NCI-H748 treated with DMSO at 0.1 percent for 48 hours (cell line): ENCODE data around the gene ZNF687.
"Not testable (repeated sequence)": the region's sequence is repeated elsewhere in the genome, so short reads cannot be mapped to it uniquely, and the experiment has no call there.

ENCODE experiments used
- DNase-seq: peaks from one replicate; lab custom pipeline; 2025; lab: John Stamatoyannopoulos, UW

Gene ZNF687, protein sequence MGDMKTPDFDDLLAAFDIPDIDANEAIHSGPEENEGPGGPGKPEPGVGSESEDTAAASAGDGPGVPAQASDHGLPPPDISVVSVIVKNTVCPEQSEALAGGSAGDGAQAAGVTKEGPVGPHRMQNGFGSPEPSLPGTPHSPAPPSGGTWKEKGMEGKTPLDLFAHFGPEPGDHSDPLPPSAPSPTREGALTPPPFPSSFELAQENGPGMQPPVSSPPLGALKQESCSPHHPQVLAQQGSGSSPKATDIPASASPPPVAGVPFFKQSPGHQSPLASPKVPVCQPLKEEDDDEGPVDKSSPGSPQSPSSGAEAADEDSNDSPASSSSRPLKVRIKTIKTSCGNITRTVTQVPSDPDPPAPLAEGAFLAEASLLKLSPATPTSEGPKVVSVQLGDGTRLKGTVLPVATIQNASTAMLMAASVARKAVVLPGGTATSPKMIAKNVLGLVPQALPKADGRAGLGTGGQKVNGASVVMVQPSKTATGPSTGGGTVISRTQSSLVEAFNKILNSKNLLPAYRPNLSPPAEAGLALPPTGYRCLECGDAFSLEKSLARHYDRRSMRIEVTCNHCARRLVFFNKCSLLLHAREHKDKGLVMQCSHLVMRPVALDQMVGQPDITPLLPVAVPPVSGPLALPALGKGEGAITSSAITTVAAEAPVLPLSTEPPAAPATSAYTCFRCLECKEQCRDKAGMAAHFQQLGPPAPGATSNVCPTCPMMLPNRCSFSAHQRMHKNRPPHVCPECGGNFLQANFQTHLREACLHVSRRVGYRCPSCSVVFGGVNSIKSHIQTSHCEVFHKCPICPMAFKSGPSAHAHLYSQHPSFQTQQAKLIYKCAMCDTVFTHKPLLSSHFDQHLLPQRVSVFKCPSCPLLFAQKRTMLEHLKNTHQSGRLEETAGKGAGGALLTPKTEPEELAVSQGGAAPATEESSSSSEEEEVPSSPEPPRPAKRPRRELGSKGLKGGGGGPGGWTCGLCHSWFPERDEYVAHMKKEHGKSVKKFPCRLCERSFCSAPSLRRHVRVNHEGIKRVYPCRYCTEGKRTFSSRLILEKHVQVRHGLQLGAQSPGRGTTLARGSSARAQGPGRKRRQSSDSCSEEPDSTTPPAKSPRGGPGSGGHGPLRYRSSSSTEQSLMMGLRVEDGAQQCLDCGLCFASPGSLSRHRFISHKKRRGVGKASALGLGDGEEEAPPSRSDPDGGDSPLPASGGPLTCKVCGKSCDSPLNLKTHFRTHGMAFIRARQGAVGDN

DNA sequence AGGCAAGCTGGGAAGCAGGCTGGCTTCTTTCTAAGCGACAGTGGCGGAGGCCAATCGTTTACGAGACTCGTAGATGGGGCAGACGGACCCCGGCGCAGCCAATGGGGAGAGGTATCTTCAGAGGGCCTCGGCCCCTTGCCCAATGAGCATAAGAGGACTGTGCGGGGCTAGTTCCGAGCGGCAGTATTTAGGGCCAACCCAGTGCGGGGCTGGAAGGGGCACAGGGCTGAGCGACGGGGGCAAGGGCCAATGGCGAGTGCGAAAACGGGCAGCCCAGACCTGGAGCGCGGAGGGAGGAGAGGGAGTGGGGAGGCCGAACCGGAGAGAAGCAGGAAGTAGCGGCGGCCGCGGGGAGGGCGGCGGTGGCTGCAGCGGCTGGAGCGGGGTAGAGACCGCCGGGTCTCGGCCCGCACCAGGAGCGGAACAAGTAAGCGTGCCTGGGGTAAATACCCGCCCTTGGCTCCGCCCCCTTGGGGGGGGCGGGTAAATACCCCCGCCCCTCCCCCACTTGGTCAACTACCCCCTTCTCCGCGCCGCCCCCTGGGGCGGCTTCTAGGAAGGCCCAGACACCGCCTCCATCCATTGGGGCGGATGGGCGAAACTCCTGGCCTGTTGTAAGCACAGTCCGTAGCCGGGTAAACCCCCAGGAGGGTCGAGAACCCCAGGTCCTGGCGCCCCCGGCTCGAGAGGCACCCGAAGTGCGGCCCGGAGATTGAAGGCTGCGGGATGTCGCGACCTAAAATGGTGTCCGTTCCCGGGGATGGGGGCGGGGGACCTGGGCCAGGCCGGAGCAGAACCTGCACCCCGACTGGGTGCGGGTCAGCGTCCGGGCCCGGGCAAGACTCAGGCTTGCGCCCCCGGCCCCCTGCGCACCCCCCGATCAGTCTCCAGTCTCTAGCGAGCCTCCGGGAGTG, at the start of gene ZNF687:
ZNF687 (plus strand) TSS at position 331 of the 914 bp plus-strand sequence. CDS start 3,993 bp downstream, outside the sequence.
- peak; percentile 99 for DNase-seq

DNA sequence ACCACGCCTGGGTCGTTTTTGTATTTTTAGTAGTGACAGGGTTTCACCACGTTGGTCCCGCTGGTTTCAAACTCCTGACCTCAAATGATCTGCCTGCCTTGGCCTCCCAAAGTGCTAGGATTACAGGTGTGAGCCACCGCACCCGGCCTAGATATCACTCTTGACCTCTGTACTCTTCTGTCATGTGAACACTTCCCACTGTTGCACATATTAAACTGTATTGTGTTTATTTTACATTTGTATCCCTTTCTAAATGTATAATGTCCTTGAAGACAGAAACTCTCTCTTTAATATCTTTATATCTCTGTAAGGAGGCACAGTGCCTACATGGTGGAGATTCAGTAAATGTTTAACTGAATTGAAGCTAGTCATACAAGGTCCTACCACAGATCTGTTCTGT, 46.9 kb upstream of the ZNF687 start:
- DNase-seq: no peak

DNA sequence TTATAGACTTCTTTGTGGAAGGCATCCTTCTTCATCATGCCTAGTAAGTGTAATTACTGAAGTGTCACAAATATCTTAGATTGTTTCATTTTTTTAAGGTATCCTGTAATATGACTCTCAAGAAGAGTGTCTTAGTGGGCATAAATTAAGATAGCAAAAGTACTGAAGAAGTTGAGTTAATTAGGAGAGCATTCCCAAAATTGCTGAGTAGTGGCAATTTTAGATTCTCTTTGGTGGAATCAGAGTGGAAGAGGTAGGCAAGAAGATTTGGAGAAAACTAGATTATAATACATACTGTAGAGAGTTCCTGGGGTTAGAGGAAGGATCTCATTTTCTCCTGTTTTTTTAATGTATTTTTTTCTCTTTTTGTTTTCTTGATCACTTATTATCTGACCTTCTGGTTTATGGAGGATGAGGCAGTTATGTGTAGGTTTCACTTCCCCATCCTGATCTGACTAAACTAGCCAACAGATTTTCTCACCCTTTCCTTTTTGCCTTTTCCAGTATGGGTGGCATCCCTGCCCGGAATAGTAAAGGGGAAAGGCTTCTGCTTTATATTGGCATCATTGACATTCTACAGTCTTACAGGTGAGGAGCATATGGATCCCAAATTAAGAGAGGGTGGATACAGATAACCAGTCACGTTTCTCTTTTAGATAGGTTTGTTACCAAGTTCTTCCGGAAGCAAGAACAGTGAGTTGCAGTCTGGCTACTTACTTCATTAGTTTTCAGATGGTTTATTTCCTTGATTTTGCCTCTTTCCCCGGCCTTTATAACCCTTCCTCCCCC, 44.2 kb upstream of the ZNF687 start:
- no peak for DNase-seq

DNA sequence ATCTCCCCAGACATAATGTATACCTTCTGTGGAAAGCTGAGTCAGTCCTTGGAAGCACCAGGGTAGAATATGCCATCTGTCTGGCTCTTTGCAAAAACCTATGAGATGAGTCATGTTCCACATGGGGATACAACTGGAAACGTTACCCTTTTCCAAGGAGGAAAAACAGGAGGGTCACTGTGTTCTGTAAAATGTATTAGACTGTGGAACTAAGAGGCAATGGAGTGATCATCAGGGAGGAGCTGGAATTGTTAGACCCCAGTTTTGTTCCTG, 43.7 kb upstream of the ZNF687 start:
- DNase-seq: no peak

DNA sequence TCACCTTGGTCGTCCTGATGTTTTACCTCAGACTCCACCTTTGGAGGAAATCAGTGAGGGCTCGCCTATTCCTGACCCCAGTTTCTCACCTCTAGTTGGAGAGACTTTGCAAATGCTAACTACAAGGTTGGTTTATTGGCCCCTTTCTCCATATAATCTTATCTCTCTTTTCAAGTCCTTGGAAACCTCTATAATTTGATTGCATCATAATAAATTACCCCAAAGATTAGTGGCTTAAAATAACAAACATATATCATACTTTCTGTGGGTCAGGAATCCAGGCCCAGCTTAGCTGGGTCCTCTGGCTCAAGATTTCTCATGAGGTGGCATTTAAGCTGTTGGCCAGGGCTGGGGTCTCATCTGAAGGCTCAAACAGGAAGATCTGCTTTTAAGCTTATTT, 39.7 kb upstream of the ZNF687 start:
- no peak for DNase-seq

DNA sequence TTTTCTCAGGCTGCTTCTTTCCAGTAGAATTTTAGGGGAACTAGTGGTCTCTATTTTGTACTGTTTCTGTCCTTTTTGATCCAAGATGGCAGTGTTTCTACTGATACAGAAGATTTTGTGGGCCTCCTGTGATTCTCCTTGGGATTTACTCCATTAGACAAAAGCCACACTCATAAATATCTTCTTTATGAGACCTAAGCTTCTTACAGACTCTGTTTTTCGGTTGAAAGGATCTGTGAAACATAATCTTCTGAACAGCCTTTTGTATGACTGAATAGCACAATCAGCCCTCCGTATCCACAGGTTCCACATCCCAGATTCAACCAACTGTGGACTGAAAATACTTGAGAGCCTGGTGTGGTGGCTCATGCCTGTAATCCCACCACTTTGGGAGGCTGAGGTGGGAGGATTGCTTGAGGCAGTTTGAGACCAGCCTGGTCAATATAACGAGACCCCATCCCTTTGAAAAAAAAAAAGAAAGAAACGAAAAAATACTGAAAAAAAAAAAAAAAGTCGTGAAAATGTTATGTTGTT, 38.3 kb upstream of the ZNF687 start:
- no peak for DNase-seq

DNA sequence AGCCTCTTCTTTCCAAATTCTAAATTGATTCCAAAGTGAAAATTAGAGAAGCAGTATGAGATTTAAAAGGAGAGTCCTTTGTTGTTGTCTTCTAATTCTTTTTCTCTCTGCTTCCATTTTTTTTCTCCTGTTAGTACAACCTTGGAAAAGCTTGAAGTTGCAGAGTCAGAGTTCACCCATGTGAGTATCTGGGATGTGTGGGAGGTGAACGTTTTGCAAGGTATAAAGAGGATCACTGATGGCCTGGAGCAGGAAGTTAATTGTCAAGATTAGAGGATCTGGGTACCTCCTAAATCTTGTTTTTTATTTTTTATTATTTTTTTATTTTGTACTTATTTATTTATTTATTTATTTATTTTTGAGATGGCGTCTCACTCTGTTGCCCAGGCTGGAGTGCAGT, 35.3 kb upstream of the ZNF687 start:
- no peak for DNase-seq

DNA sequence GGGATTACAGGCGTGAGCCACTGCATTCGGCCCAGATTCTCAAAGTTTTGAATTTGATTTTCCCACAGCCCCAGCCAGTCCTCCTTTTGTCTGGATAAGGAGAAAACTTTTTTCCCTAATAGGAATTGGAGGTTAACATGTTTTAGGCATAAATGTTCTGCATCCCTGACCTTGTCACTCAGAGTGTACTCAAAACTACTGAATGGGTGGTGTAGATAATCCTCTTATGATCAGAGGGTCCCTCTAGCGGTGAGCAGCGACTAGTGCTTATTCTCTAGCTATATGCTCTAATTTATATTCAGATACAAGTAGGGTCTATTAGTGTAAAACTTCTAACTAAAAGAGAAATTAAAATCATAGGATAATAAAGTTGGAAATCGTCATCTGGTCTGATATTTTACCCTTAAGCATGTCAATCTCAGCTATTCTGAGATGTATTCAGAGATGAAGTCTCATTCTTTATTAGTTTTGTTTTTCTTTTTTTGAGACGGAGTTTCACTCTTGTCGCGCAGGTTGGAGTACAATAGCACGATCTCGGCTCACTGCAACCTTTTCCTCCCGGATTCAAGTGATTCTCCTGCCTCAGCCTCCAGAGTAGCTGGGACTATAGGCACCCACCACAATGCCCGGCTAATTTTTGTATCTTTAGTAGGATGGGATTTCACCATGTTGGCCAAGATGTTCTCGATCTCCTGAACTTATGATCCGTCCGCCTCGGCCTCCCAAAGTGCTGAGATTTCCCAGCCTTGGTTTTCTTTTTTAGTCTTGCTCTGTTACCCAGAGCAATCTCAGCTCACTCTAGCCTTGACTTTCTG, 30.2 kb upstream of the ZNF687 start:
- peak; percentile 85 for DNase-seq

DNA sequence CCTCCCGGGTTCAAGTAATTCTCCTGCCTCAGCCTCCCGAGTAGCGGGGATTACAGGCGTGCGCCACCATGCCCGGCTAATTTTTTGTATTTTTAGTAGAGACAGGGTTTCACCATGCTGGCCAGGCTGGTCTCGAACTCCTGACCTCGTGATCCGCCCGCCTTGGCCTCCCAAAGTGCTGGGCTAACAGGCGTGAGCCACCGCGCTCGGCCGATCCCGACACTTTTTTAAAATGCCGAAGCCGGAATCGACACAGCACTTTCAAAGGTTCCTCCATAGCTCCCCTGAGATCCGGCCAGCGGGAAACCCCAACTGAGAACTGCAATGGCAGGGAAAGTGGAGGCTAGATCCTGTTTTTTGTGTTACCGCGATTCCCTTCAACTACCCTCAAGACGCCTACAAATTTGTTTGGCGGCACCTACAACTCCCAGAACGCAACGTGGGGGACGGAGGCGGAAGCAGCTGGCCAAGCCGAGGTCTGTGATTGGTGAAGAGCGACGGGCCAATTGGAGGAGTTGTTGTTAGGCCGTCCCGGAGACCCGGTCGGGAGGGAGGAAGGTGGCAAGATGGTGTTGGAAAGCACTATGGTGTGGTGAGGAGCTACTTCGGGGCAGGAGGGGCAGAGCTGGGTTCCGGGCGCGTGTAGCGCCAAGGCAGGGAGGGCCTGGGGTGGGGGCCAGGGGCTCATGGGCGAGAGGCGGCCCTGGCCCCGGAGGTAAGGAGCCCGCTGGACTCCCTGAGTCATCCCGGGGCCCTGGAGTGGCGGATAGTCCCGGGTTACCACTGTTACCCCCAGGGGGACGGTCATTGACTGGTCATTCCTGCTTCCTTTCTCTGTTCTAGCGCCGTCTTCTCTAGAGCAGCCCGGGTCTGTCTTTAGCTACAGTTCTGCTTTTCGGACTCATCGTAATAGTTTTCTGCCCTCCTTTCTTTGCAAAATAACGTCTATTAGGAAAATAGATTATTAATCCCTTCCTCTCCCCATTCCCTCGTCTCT, 27.6 kb upstream of the ZNF687 start, which contains the start of gene PSMD4:
PSMD4 (plus strand) TSS at position 518 of the 997 bp plus-strand sequence; CDS start at position 567, 49 bp downstream.
- DNase-seq: peak; percentile 96

DNA sequence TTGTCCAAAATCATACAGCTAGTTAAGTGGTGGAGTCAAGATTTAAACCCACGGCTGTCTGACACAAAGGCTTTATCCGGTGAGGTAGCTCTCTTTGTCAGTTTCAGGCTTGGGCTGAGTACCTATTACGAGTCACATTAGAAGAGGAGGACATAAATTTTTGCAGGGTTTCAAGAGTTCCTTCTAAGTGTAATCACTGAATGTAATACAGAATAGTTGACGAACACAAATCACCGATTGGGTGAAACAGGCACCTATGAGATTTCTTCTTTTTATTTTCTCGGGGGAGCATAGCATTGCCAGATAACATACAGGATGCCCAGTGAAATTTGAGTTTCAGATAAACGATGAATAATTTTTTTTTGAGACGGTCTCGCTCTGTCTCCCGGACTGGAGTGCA, 26.7 kb upstream of the ZNF687 start:
- no peak for DNase-seq

DNA sequence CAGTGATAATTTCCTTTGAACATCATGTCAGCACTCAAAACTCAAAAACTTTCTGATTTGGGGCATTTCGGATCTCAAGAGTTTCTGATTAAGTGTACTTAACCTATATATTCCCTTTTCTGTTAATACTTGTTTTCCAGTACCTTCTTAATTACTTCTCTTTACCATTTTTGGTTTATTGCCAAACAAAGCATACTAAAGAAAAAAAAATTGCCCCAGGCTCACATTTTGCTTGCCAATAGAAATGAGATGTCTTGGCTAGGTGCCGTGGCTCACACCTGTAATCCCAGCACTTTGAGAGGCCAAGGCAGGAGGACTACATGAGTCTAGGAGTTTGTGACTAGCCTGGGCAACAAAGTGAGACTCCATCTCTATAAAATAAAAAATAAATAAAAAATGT, 22.7 kb upstream of the ZNF687 start:
- DNase-seq: no peak

DNA sequence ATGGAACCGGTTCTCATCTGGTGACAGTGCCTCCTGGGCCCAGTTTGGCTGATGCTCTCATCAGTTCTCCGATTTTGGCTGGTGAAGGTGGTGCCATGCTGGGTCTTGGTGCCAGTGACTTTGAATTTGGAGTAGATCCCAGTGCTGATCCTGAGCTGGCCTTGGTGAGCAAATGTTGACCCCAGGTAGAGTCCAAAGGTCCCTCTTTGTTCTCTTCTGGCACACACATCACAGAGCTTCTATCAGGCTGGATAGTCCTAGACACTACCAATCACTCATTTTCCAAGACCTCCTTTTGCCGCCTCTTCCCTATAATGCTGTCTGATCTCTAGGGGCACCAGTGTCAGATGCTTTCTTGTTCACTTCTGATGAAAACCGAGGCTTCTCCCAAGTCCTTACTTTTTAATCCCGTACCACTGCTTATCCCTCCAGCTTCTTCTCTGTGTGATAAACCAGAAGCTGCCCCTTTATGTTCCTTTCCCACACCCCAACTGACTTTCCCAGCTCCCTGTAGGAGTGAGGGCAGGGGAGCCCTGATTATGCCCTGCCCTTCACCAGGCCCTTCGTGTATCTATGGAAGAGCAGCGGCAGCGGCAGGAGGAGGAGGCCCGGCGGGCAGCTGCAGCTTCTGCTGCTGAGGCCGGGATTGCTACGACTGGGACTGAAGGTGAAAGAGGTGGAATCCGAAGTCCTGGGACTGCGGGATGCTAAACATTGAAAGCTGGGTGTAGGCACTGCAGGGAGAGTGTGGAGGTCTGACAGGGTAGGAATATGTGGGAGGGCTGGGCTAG, 16.5 kb upstream of the ZNF687 start:
- DNase-seq: no peak

DNA sequence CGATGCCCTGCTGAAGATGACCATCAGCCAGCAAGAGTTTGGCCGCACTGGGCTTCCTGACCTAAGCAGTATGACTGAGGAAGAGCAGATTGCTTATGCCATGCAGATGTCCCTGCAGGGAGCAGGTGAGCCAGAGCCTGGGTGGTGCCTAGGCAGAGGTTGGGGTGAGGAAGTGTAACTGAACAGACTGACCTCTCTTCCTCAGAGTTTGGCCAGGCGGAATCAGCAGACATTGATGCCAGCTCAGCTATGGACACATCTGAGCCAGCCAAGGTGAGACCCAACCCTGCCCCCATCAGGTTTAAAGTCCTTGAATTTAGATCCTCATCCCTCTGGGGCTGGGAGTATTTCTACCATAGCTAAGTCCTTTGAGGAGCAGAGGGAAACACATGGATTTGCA, 15.8 kb upstream of the ZNF687 start:
- DNase-seq: no peak

DNA sequence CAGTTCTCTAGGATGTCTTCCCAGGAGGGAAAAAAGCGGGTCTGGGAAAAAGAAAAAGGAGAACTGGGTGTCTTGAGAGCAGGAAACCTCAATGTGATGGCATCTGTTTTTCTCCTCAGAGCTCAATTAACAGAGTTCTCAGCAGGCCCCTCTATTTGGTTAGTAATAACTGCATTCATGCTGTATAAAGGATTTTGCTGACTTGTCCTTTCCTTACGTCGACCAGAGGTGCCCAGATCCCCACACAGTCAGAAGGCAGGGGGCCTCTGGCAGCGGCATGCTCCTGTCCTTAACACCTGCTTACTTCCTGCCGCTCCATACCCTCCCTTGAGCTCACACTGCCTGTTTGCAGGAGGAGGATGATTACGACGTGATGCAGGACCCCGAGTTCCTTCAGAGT, 15.3 kb upstream of the ZNF687 start:
- no peak for DNase-seq

DNA sequence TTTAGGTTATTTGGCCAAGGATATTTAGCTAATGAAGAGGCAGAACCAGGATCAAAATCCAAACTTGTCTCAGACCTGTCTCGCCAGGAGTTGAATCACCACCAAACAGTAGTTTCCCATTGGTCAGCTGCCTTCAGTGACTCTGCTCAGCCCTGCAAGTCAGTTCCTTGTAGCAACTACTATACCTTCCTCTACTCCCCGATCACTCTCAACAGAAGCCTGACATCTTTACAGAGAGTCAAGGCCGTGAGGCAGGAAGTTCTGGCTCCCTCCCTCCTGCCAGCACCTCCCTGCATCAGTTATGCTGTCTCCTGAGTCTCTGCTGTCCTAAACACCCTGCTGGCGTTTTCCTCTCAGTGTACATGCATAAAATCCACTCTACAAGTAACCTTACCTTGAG, 14.3 kb upstream of the ZNF687 start:
- no peak for DNase-seq

DNA sequence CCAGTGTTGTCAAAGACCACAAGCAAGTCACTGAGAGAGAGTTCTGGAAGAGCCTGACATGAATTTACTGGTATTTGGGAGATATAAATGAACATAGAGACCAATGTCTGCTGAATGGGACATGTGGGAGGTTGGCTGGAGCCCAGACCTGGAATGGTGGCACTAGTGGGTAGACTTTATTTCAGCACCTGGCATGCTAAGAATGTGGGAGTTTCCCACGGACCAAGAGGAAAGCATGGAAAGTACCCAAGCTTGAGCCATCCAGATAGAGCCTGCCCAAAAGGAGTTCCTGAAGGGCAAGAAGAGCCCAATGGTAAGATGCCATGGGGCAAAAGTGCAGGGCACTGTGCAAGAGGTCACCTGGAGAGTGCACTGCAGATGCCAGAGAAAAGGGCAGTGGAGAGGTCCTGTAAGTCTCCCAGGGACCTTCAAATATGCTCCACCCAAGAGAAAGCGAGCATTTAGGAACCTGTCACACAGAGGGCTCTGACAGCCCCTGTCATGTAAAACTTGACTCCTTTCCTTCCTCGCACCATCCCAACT, 8.1 kb upstream of the ZNF687 start:
- no peak for DNase-seq

DNA sequence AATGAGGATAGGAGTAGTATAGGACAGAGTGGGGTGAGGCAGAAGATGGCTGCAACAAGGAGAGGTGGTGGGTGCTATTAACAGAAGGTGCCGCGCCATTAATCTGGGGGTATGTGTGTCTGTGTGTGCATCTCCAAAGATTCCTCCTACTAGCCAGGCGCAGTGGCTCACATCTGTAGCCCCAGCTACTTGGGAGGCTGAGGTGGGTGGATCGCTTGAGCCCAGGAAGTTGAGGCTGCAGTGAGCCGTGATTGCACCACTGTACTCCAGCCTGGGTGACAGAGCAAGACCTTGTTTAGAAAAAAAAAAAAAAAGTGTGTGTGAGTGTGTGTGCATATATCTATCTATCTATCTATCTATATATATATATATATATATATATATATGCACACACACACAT, 6.8 kb upstream of the ZNF687 start:
- not testable (repeated sequence) for DNase-seq
